Gastroesophageal sphincter (tissue), 3 donors: ENCODE results near the gene MRGPRG.

Experiments
- EP300 ChIP-seq: sonication (generic); formaldehyde crosslinking; IDR thresholded peaks from one replicate; pipeline ENCODE4 v1.6.1; 2017; ENCODE audit warnings: antibody characterized with exemption, mild to moderate bottlenecking
- POLR2A ChIP-seq, 2 donors: fragments of 450-650 bp; IDR thresholded peaks; one replicate each; pipeline ENCODE4 v1.6.1; 2017; ENCODE audit warnings: antibody characterized with exemption in 2 of 2, mild to moderate bottlenecking in 2 of 2, moderate library complexity in 1 of 2
- POLR2AphosphoS5 ChIP-seq: sonication (generic); formaldehyde crosslinking; IDR thresholded peaks from one replicate; pipeline ENCODE4 v1.6.1; 2017; ENCODE audit warnings: antibody characterized with exemption
- TF ChIP-seq, protein P1 (sequence below), 4 experiments: fragments of 200-600 bp in 2 of 4; fragments of 450-650 bp in 2 of 4; sonication (generic) in 1 of 4; IDR thresholded peaks; one replicate each; pipeline ENCODE4 v1.5.1; 2017 to 2019; ENCODE audit warnings: antibody characterized with exemption in 4 of 4, mild to moderate bottlenecking in 2 of 4, moderate library complexity in 2 of 4

- TF ChIP-seq, protein P1, sequence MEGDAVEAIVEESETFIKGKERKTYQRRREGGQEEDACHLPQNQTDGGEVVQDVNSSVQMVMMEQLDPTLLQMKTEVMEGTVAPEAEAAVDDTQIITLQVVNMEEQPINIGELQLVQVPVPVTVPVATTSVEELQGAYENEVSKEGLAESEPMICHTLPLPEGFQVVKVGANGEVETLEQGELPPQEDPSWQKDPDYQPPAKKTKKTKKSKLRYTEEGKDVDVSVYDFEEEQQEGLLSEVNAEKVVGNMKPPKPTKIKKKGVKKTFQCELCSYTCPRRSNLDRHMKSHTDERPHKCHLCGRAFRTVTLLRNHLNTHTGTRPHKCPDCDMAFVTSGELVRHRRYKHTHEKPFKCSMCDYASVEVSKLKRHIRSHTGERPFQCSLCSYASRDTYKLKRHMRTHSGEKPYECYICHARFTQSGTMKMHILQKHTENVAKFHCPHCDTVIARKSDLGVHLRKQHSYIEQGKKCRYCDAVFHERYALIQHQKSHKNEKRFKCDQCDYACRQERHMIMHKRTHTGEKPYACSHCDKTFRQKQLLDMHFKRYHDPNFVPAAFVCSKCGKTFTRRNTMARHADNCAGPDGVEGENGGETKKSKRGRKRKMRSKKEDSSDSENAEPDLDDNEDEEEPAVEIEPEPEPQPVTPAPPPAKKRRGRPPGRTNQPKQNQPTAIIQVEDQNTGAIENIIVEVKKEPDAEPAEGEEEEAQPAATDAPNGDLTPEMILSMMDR (IDR thresholded peaks at IDR 0.05), result peak in 1 of 4 experiments; percentile 37
- no peak for TF ChIP-seq POLR2A (IDR thresholded peaks at IDR 0.05)
- TF ChIP-seq POLR2AphosphoS5, result no peak
- no peak for TF ChIP-seq EP300
These were observed 49.2 kb downstream of the MRGPRG start for GRCh38 chr11:3169255-3170043.
